ENCODE results near the gene OLIG1. TPM values are rescaled to one million over a fixed set of nuclear protein-coding genes. Genes with fewer than 3 reads are reported as not detected.
A peak's percentile ranks its signal among the peaks of the same experiment; 100 is the strongest.

Gene OLIG1
- total and polyA plus RNA-seq, 2 donors from 2014 or later, result 1.5 to 18.2 TPM

GRCh38 chr21:33027401-33028286 is 42.3 kb upstream of the OLIG1 start:
- peaks cover 0 to 12% (median 0%) of the 10 kb centered on the region in 3 donors for H3K4me1 ChIP-seq (ENCODE audit: control insufficient read depth in 2 of 3, insufficient read depth in 2 of 3, low read depth in 1 of 3, low read length in 3 of 3)
- TF ChIP-seq, protein P1, sequence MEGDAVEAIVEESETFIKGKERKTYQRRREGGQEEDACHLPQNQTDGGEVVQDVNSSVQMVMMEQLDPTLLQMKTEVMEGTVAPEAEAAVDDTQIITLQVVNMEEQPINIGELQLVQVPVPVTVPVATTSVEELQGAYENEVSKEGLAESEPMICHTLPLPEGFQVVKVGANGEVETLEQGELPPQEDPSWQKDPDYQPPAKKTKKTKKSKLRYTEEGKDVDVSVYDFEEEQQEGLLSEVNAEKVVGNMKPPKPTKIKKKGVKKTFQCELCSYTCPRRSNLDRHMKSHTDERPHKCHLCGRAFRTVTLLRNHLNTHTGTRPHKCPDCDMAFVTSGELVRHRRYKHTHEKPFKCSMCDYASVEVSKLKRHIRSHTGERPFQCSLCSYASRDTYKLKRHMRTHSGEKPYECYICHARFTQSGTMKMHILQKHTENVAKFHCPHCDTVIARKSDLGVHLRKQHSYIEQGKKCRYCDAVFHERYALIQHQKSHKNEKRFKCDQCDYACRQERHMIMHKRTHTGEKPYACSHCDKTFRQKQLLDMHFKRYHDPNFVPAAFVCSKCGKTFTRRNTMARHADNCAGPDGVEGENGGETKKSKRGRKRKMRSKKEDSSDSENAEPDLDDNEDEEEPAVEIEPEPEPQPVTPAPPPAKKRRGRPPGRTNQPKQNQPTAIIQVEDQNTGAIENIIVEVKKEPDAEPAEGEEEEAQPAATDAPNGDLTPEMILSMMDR (IDR thresholded peaks at IDR 0.05; ENCODE audit: borderline replicate concordance, extremely low read depth, insufficient read depth), result no peak
- no peaks in the 10 kb centered on the region for H3K9me3 ChIP-seq (ENCODE audit: control insufficient read depth in 2 of 3, insufficient read depth in 1 of 3, low read length in 3 of 3)
- FAIRE-seq (no peak), DNase-seq (no peak)
- H3K9ac ChIP-seq (ENCODE audit: low read length in 3 of 3), result no peak overlapping the region
- no peak overlapping the region for H3K27ac ChIP-seq (ENCODE audit: low read depth in 2 of 2, low read length in 2 of 2)
- H3K27me3 ChIP-seq (ENCODE audit: control insufficient read depth, insufficient read depth, low read length), result peaks cover 79% of the 10 kb centered on the region
- H3K4me3 ChIP-seq (ENCODE audit: low read length in 3 of 3), result no peak overlapping the region
- H3K36me3 ChIP-seq (ENCODE audit: control insufficient read depth in 2 of 3, insufficient read depth in 3 of 3, low read length in 3 of 3), result no peaks in the 10 kb centered on the region
- intact Hi-C loops (cut with DNase I), result no loop called here

DNA sequence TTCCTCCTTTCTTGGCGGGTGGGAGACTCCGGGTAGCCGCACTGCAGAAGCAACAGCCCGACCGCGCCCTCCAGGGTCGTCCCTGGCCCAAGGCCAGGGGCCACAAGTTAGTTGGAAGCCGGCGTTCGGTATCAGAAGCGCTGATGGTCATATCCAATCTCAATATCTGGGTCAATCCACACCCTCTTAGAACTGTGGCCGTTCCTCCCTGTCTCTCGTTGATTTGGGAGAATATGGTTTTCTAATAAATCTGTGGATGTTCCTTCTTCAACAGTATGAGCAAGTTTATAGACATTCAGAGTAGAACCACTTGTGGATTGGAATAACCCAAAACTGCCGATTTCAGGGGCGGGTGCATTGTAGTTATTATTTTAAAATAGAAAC is 41.7 kb upstream of the OLIG1 start:
- DNase-seq (no peak), FAIRE-seq (no peak)
- intact Hi-C loops (cut with DNase I), result no loop called here
- Histone ChIP-seq H3K4me3 (ENCODE audit: low read length in 3 of 3) (no peak overlapping the region), H3K27ac (ENCODE audit: low read depth in 2 of 2, low read length in 2 of 2) (no peak overlapping the region), H3K9me3 (ENCODE audit: control insufficient read depth in 2 of 3, insufficient read depth in 1 of 3, low read length in 3 of 3) (no peaks in the 10 kb centered on the region), H3K36me3 (ENCODE audit: control insufficient read depth in 2 of 3, insufficient read depth in 3 of 3, low read length in 3 of 3) (no peaks in the 10 kb centered on the region), H3K27me3 (ENCODE audit: control insufficient read depth, insufficient read depth, low read length) (peaks cover 79% of the 10 kb centered on the region), H3K9ac (ENCODE audit: low read length in 3 of 3) (no peak overlapping the region), H3K4me1 (ENCODE audit: control insufficient read depth in 2 of 3, insufficient read depth in 2 of 3, low read depth in 1 of 3, low read length in 3 of 3) (peaks cover 0 to 12% (median 0%) of the 10 kb centered on the region in 3 donors)
- TF ChIP-seq, protein P1 (IDR thresholded peaks at IDR 0.05; ENCODE audit: borderline replicate concordance, extremely low read depth, insufficient read depth), result no peak

DNA sequence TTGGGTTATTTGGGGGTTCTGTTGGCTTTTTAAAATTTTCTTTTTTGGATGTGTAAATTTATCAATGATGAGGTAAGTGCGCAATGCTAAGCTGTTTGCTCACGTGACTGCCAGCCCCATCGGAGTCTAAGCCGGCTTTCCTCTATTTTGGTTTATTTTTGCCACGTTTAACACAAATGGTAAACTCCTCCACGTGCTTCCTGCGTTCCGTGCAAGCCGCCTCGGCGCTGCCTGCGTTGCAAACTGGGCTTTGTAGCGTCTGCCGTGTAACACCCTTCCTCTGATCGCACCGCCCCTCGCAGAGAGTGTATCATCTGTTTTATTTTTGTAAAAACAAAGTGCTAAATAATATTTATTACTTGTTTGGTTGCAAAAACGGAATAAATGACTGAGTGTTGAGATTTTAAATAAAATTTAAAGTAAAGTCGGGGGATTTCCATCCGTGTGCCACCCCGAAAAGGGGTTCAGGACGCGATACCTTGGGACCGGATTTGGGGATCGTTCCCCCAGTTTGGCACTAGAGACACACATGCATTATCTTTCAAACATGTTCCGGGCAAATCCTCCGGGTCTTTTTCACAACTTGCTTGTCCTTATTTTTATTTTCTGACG is 41.1 kb upstream of the OLIG1 start:
- FAIRE-seq, result no peak
- no peaks in the 10 kb centered on the region for H3K9me3 ChIP-seq (ENCODE audit: control insufficient read depth in 2 of 3, insufficient read depth in 1 of 3, low read length in 3 of 3)
- H3K4me1 ChIP-seq (ENCODE audit: control insufficient read depth in 2 of 3, insufficient read depth in 2 of 3, low read depth in 1 of 3, low read length in 3 of 3), result peaks cover 0 to 8% (median 0%) of the 10 kb centered on the region in 3 donors
- no peak overlapping the region for H3K4me3 ChIP-seq (ENCODE audit: low read length in 3 of 3)
- intact Hi-C loops (cut with DNase I), result no loop called here
- no peak overlapping the region for H3K27ac ChIP-seq (ENCODE audit: low read depth in 2 of 2, low read length in 2 of 2)
- H3K27me3 ChIP-seq (ENCODE audit: control insufficient read depth, insufficient read depth, low read length), result peaks cover 74% of the 10 kb centered on the region
- TF ChIP-seq, protein P1 (IDR thresholded peaks at IDR 0.05; ENCODE audit: borderline replicate concordance, extremely low read depth, insufficient read depth), result no peak
- DNase-seq, result peak in 1 of 5 donors; percentile 51
- no peaks in the 10 kb centered on the region for H3K36me3 ChIP-seq (ENCODE audit: control insufficient read depth in 2 of 3, insufficient read depth in 3 of 3, low read length in 3 of 3)
- H3K9ac ChIP-seq (ENCODE audit: low read length in 3 of 3), result no peak overlapping the region
